ENCODE data around the gene ADGRG6. TPM values are rescaled to one million over a fixed set of nuclear protein-coding genes. Genes with fewer than 3 reads are reported as not detected.
A peak's percentile ranks its signal among the peaks of the same experiment; 100 is the strongest.

The ADGRG6 gene
- total RNA-seq, 1 donor from 2014 or later: 3.6 TPM

- TF ChIP-seq CTCF (IDR thresholded peaks at IDR 0.05; ENCODE audit: borderline replicate concordance): no peak
- no peaks in the 10 kb centered on the region for H3K36me3 ChIP-seq
- H3K9me3 ChIP-seq (replicated peaks): no peaks in the 10 kb centered on the region
- H3K27me3 ChIP-seq (ENCODE audit: low read depth): no peaks in the 10 kb centered on the region
- DNase-seq: peak; percentile 22
- H3K4me1 ChIP-seq: peaks cover 33% of the 10 kb centered on the region
- intact Hi-C loops (cut with micrococcal nuclease): loop anchor here (10.0 kb wide), 1 partner anchor 226 kb away; no protein-coding TSS in a partner anchor
- no peak overlapping the region for H3K27ac ChIP-seq (replicated peaks)
- no peak overlapping the region for H3K4me3 ChIP-seq
Observed at GRCh38 chr6:142380626-142381025, 78.8 kb downstream of the ADGRG6 start.

- H3K4me3 ChIP-seq: no peak overlapping the region
- TF ChIP-seq CTCF (IDR thresholded peaks at IDR 0.05; ENCODE audit: borderline replicate concordance): no peak
- intact Hi-C loops (cut with micrococcal nuclease): loop anchor here (10.0 kb wide), 1 partner anchor 226 kb away; no protein-coding TSS in a partner anchor
- peaks cover 27% of the 10 kb centered on the region for H3K4me1 ChIP-seq
- no peaks in the 10 kb centered on the region for H3K27me3 ChIP-seq (ENCODE audit: low read depth)
- no peak overlapping the region for H3K27ac ChIP-seq (replicated peaks)
- H3K9me3 ChIP-seq (replicated peaks): no peaks in the 10 kb centered on the region
- DNase-seq: no peak
- no peaks in the 10 kb centered on the region for H3K36me3 ChIP-seq
Observed at GRCh38 chr6:142381181-142381580, 79.4 kb downstream of the ADGRG6 start.

GRCh38 chr6:142381845-142382378 is 80.1 kb downstream of the ADGRG6 start:
- no peaks in the 10 kb centered on the region for H3K36me3 ChIP-seq
- no peak overlapping the region for H3K4me3 ChIP-seq
- no peaks in the 10 kb centered on the region for H3K27me3 ChIP-seq (ENCODE audit: low read depth)
- H3K27ac ChIP-seq (replicated peaks): no peak overlapping the region
- peaks cover 20% of the 10 kb centered on the region for H3K4me1 ChIP-seq
- no peak for TF ChIP-seq CTCF (IDR thresholded peaks at IDR 0.05; ENCODE audit: borderline replicate concordance)
- H3K9me3 ChIP-seq (replicated peaks): no peaks in the 10 kb centered on the region
- no peak for DNase-seq
- intact Hi-C loops (cut with micrococcal nuclease): loop anchor here (10.0 kb wide), 1 partner anchor 227 kb away; no protein-coding TSS in a partner anchor

GRCh38 chr6:142384519-142385254 is 82.9 kb downstream of the ADGRG6 start:
- H3K4me3 ChIP-seq: no peak overlapping the region
- DNase-seq: no peak
- no peaks in the 10 kb centered on the region for H3K36me3 ChIP-seq
- intact Hi-C loops (cut with micrococcal nuclease): loop anchor here (10.0 kb wide), 1 partner anchor 230 kb away; no protein-coding TSS in a partner anchor
- no peak for TF ChIP-seq CTCF (IDR thresholded peaks at IDR 0.05; ENCODE audit: borderline replicate concordance)
- no peaks in the 10 kb centered on the region for H3K9me3 ChIP-seq (replicated peaks)
- no peak overlapping the region for H3K27ac ChIP-seq (replicated peaks)
- H3K27me3 ChIP-seq (ENCODE audit: low read depth): no peaks in the 10 kb centered on the region
- H3K4me1 ChIP-seq: no peaks in the 10 kb centered on the region

- Histone ChIP-seq H3K4me1 (no peaks in the 10 kb centered on the region), H3K36me3 (no peaks in the 10 kb centered on the region), H3K27ac (replicated peaks) (no peak overlapping the region), H3K9me3 (replicated peaks) (no peaks in the 10 kb centered on the region), H3K4me3 (no peak overlapping the region), H3K27me3 (ENCODE audit: low read depth) (no peaks in the 10 kb centered on the region)
- TF ChIP-seq CTCF (IDR thresholded peaks at IDR 0.05; ENCODE audit: borderline replicate concordance): no peak
- no peak for DNase-seq
- intact Hi-C loops (cut with micrococcal nuclease): loop anchor here (10.0 kb wide), 1 partner anchor 231 kb away; no protein-coding TSS in a partner anchor
Observed at GRCh38 chr6:142385352-142385751, 83.5 kb downstream of the ADGRG6 start.

Data from left ventricle myocardium inferior (tissue), 1 donor.